ENCODE results near the gene PLPPR5.

- TF ChIP-seq, protein P1, sequence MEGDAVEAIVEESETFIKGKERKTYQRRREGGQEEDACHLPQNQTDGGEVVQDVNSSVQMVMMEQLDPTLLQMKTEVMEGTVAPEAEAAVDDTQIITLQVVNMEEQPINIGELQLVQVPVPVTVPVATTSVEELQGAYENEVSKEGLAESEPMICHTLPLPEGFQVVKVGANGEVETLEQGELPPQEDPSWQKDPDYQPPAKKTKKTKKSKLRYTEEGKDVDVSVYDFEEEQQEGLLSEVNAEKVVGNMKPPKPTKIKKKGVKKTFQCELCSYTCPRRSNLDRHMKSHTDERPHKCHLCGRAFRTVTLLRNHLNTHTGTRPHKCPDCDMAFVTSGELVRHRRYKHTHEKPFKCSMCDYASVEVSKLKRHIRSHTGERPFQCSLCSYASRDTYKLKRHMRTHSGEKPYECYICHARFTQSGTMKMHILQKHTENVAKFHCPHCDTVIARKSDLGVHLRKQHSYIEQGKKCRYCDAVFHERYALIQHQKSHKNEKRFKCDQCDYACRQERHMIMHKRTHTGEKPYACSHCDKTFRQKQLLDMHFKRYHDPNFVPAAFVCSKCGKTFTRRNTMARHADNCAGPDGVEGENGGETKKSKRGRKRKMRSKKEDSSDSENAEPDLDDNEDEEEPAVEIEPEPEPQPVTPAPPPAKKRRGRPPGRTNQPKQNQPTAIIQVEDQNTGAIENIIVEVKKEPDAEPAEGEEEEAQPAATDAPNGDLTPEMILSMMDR (conservative IDR thresholded peaks at IDR 0.05; ENCODE audit: low read depth, low read length), result no peak
- TF ChIP-seq MXI1 (IDR thresholded peaks at IDR 0.05; ENCODE audit: borderline replicate concordance, low read depth, low read length) (no peak), POLR2A (IDR thresholded peaks at IDR 0.05; ENCODE audit: low read depth, low read length) (no peak), CHD1 (IDR thresholded peaks at IDR 0.05; ENCODE audit: low read depth, low read length) (no peak), CEBPB (IDR thresholded peaks at IDR 0.05; ENCODE audit: low read depth, low read length) (peak; percentile 97), MAFK (IDR thresholded peaks at IDR 0.05; ENCODE audit: low read depth, low read length) (no peak)
Observed at GRCh38 chr1:98962156-98962555, 42.5 kb downstream of the PLPPR5 start.
